Rectal smooth muscle tissue (tissue), 1 donor: ENCODE data around the gene GEN1.
A peak's percentile ranks its signal among the peaks of the same experiment; 100 is the strongest.

ENCODE experiments used
- H3K27ac ChIP-seq: one replicate; pipeline ENCODE4 v1.7.0; 2013; ENCODE audit warnings: low read depth, low read length, inconsistent platforms
- H3K27me3 ChIP-seq: one replicate; pipeline ENCODE4 v1.7.0; 2013; ENCODE audit warnings: low read length; ENCODE audit not compliant: control insufficient read depth, insufficient read depth
- H3K36me3 ChIP-seq: one replicate; pipeline ENCODE4 v1.7.0; 2013; ENCODE audit warnings: low read length; ENCODE audit not compliant: control insufficient read depth, insufficient read depth
- H3K4me1 ChIP-seq: one replicate; pipeline ENCODE4 v1.7.0; 2013; ENCODE audit warnings: low read length; ENCODE audit not compliant: control insufficient read depth, insufficient read depth
- H3K4me3 ChIP-seq: one replicate; pipeline ENCODE4 v1.7.0; 2013; ENCODE audit warnings: low read length
- H3K9ac ChIP-seq: one replicate; pipeline ENCODE4 v1.7.0; 2013; ENCODE audit warnings: low read length

Gene GEN1

GRCh38 chr2:17805717-17806363 is 51.9 kb downstream of the GEN1 start:
- Histone ChIP-seq H3K36me3 (no peaks in the 10 kb centered on the region), H3K4me1 (no peaks in the 10 kb centered on the region), H3K4me3 (no peak overlapping the region), H3K27me3 (no peaks in the 10 kb centered on the region), H3K27ac (no peak overlapping the region), H3K9ac (no peak overlapping the region)

- H3K27ac ChIP-seq: peak overlapping the region; percentile 21
Observed at GRCh38 chr2:17813010-17813741, 59.2 kb downstream of the GEN1 start.

GRCh38 chr2:17813742-17814473 is 60.0 kb downstream of the GEN1 start:
- peak overlapping the region; percentile 1 for H3K4me3 ChIP-seq
- no peak overlapping the region for H3K27ac ChIP-seq
- no peaks in the 10 kb centered on the region for H3K4me1 ChIP-seq
- H3K9ac ChIP-seq: no peak overlapping the region
- no peaks in the 10 kb centered on the region for H3K36me3 ChIP-seq
- H3K27me3 ChIP-seq: no peaks in the 10 kb centered on the region

More at GRCh38 chr2:17813010-17813741, 59.2 kb downstream of the GEN1 start:
- no peaks in the 10 kb centered on the region for H3K27me3 ChIP-seq
- no peaks in the 10 kb centered on the region for H3K4me1 ChIP-seq
- no peak overlapping the region for H3K9ac ChIP-seq
- H3K4me3 ChIP-seq: peak overlapping the region; percentile 1
- no peaks in the 10 kb centered on the region for H3K36me3 ChIP-seq

GRCh38 chr2:17814601-17815000 is 60.7 kb downstream of the GEN1 start:
- Histone ChIP-seq H3K9ac (no peak overlapping the region), H3K4me3 (no peak overlapping the region), H3K36me3 (no peaks in the 10 kb centered on the region), H3K27me3 (no peaks in the 10 kb centered on the region), H3K27ac (no peak overlapping the region), H3K4me1 (no peaks in the 10 kb centered on the region)

- Histone ChIP-seq H3K9ac (no peak overlapping the region), H3K27me3 (no peaks in the 10 kb centered on the region), H3K36me3 (no peaks in the 10 kb centered on the region), H3K4me1 (no peaks in the 10 kb centered on the region), H3K4me3 (no peak overlapping the region), H3K27ac (no peak overlapping the region)
Observed at GRCh38 chr2:17815468-17816184, 61.7 kb downstream of the GEN1 start.

DNA sequence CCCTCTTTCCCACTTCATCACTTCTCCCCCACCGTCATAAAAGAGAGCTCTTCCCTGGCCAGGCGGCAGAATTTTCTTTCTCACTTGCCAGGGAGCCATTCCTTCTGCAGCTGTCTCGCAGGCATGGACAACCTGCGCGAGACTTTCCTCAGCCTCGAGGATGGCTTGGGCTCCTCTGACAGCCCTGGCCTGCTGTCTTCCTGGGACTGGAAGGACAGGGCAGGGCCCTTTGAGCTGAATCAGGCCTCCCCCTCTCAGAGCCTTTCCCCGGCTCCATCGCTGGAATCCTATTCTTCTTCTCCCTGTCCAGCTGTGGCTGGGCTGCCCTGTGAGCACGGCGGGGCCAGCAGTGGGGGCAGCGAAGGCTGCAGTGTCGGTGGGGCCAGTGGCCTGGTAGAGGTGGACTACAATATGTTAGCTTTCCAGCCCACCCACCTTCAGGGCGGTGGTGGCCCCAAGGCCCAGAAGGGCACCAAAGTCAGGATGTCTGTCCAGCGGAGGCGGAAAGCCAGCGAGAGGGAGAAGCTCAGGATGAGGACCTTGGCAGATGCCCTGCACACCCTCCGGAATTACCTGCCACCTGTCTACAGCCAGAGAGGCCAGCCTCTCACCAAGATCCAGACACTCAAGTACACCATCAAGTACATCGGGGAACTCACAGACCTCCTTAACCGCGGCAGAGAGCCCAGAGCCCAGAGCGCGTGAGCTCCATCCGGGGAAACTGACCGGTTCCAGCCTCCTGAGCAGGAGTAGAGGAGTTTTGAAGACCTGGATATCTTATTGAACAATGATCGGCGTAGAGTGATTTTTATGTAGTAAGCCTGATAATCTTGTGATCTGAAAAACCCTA is 62.7 kb downstream of the GEN1 start, which contains the start of gene MSGN1:
TSS of gene MSGN1 (plus strand) at position 65 of the 850 bp plus-strand sequence. CDS start at position 124, 59 bp downstream.
- no peaks in the 10 kb centered on the region for H3K4me1 ChIP-seq
- H3K4me3 ChIP-seq: no peak within 1 kb of the TSS
- no peaks in the 10 kb centered on the region for H3K36me3 ChIP-seq
- H3K9ac ChIP-seq: no peak within 1 kb of the TSS
- H3K27ac ChIP-seq: no peak within 1 kb of the TSS
- no peaks in the 10 kb centered on the region for H3K27me3 ChIP-seq

DNA sequence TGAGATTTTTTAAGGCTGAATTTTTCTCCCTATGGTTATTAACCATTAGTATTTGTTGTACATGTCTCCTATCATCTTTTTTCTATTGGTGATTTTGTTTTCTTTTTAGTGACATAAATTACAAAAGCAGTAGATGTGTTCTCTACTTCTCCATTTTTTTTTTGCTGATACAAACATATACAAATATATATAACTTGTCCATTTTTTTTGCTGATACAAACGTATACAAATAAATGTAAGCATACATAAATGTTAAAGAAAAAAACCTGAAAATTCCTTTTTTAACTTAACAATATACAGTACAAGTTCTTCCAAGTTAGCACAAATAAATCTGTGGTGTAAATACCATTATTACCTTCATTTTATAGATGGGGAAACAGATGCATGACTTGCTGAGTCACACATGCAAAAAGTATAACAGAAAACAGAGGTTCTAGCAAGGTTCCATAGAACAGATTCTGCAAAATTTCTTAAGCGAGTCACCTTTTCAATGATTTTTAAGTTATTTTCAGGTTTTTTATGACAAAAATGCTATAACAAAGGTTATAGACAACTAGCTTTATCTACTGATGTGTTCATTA is 64.4 kb downstream of the GEN1 start:
- no peaks in the 10 kb centered on the region for H3K27me3 ChIP-seq
- H3K27ac ChIP-seq: no peak overlapping the region
- no peaks in the 10 kb centered on the region for H3K36me3 ChIP-seq
- no peak overlapping the region for H3K4me3 ChIP-seq
- no peak overlapping the region for H3K9ac ChIP-seq
- H3K4me1 ChIP-seq: no peaks in the 10 kb centered on the region

DNA sequence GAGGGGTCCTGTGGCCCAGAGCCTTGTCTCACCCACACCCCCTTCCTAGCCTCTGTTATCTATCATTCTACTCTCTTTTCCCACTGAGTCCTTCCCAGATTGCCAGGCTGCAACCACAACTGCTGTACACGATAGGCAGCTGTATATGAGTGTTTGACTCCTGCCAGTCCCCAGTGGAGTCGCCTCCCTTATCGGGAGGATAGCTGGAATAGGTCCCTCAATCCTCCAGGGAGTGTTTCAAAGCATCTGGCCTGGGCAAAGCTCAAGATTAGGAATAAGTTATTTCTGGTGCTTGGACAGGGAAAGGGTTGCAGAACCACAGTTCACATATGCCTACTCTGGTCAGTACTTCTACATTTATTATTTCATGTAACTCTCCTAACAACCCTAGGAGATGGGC is 67.1 kb downstream of the GEN1 start:
- H3K27me3 ChIP-seq: no peaks in the 10 kb centered on the region
- H3K27ac ChIP-seq: no peak overlapping the region
- H3K36me3 ChIP-seq: no peaks in the 10 kb centered on the region
- H3K4me1 ChIP-seq: no peaks in the 10 kb centered on the region
- H3K9ac ChIP-seq: no peak overlapping the region
- H3K4me3 ChIP-seq: no peak overlapping the region

DNA sequence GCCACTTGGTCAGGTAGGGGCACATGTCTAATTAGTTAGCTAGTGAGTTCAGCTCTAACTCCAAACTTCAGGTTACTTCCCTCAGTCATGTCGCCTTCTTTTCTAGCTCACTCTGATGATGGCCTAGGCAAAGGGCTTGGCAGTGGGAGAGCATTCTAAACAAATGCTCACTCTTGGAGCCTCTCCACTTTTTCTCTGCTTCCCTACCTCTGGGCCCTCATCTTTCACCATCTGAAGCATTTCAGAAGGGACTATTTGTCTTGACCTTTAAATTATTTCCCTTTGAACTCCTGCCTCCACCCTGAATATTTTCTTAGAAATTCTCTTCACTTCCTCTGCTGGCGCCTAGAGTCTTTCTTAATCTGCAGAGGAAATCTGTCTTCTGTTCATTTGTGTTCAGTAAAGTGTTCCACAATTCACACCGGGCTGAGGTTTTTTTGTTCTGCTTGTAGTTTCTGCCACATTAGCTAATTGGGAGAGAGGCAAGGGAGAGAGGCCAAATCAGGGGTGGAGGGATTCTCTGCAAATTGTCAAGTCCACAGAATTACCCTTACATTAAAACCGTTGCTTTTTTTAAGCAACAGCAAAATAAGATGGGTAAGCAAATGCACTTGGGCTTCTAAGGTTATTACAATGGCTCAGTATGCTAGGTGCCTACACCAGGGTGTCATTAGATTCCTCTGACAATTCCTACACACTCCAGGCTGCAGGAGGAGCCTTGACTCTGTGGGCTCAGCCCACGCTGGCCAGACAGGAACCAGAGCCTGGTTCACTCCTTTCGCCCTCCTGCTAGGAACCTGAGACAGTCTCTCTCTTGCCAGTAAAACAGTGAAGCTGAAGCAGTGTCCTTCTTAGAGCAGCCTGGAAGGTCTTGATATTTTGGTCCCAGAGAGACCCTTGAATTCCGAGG is 67.9 kb downstream of the GEN1 start:
- no peak overlapping the region for H3K4me3 ChIP-seq
- no peak overlapping the region for H3K27ac ChIP-seq
- no peaks in the 10 kb centered on the region for H3K4me1 ChIP-seq
- H3K36me3 ChIP-seq: no peaks in the 10 kb centered on the region
- H3K9ac ChIP-seq: no peak overlapping the region
- H3K27me3 ChIP-seq: no peaks in the 10 kb centered on the region

DNA sequence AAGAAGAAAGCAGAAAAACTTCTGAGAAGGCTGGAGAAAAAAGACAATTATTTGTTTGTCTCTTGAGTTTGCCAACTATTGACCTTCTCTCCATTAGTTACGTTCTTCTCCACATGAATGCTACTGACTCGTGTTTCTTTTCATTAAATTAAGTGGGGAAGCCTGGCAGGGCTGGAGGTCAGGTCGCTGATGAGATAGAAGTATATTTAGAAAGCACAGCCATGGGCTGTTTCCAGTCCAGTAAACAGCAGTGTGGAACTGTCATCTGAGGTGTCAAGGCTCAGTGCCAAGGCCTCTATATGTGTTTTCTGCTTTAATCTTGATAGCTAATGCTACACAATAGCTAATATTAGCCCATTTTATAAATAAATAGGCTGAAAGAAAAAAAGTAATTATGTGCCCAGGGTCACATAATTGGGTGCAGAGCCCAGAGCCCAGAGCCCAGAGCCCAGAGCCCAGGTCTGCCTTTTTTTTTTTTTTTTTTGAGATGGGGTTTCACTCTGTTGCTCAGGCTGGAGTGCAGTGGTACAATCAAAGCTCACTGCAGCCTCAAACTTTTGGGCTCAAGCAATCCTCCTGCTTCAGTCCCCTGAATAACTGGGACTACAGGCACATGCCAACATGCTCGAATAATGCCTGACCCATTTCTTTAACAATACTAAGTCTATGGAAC is 68.6 kb downstream of the GEN1 start:
- no peak overlapping the region for H3K4me3 ChIP-seq
- H3K27me3 ChIP-seq: no peaks in the 10 kb centered on the region
- H3K27ac ChIP-seq: no peak overlapping the region
- no peaks in the 10 kb centered on the region for H3K36me3 ChIP-seq
- H3K9ac ChIP-seq: no peak overlapping the region
- no peaks in the 10 kb centered on the region for H3K4me1 ChIP-seq
